Sigmoid colon (tissue), 7 donors: ENCODE results near the gene NTRK1. TPM values are rescaled to one million over a fixed set of nuclear protein-coding genes. Genes with fewer than 3 reads are reported as not detected.
A peak's percentile ranks its signal among the peaks of the same experiment; 100 is the strongest.

Source experiments
- DNase-seq: peaks from one replicate; pipeline ENCODE4 v3.0.0-alpha.2; 2019
- H3K27ac ChIP-seq, 4 donors: fragments of 200-600 bp; sonication (generic); one replicate each; pipeline ENCODE4 v1.5.1; 2016 to 2019; ENCODE audit warnings: mild to moderate bottlenecking in 1 of 4
- H3K27me3 ChIP-seq, 3 donors: fragments of 200-600 bp; sonication (generic); one replicate each; pipeline ENCODE4 v1.5.1; 2019; ENCODE audit warnings: mild to moderate bottlenecking in 1 of 3
- H3K36me3 ChIP-seq, 4 donors: fragments of 200-600 bp; sonication (generic); one replicate each; pipeline ENCODE4 v1.5.1; 2016 to 2019
- H3K4me1 ChIP-seq, 4 donors: fragments of 200-600 bp; sonication (generic); one replicate each; pipeline ENCODE4 v1.5.1; 2017 to 2019
- H3K4me3 ChIP-seq, 4 donors: fragments of 200-600 bp; sonication (generic); one replicate each; pipeline ENCODE4 v1.5.1; 2017 to 2019; ENCODE audit warnings: mild to moderate bottlenecking in 2 of 4, moderate library complexity in 1 of 4
- H3K9me3 ChIP-seq, 4 donors: fragments of 200-600 bp in 3 of 4; sonication (generic) in 3 of 4; one replicate each; pipeline versions ENCODE4 v1.5.1 to v1.6.1; 2013 to 2019
- CTCF ChIP-seq, 4 experiments: fragments of 450-650 bp in 3 of 4; fragments of 200-600 bp in 1 of 4; IDR thresholded peaks; one replicate each; pipeline ENCODE4 v1.5.1; 2016 to 2019; ENCODE audit warnings: antibody characterized with exemption in 4 of 4, mild to moderate bottlenecking in 3 of 4, moderate library complexity in 2 of 4
- EP300 ChIP-seq, 4 donors: sonication (generic); formaldehyde crosslinking; IDR thresholded peaks; one replicate each; pipeline ENCODE4 v1.6.1; 2017; ENCODE audit warnings: antibody characterized with exemption in 4 of 4
- POLR2A ChIP-seq, 2 donors: fragments of 450-650 bp; IDR thresholded peaks; one replicate each; pipeline ENCODE4 v1.6.1; 2016; ENCODE audit warnings: antibody characterized with exemption in 2 of 2, mild to moderate bottlenecking in 2 of 2, moderate library complexity in 2 of 2
- POLR2AphosphoS5 ChIP-seq, 4 donors: sonication (generic); formaldehyde crosslinking; IDR thresholded peaks; one replicate each; pipeline ENCODE4 v1.6.1; 2017; ENCODE audit warnings: antibody characterized with exemption in 4 of 4
- WGBS, 2 donors: extraction: QIAGEN DNeasy Blood & Tissue Kit; methylation state at CpG; one replicate each; pipeline ENCODE4 v1.1.7; 2013; 5-methylcytosine and 5-hydroxymethylcytosine counted together
- intact Hi-C: fragments of 100-400 bp; cut with DNase I; formaldehyde crosslinking; loops from one replicate; pipeline ENCODE4 v1.15.1; 2023
- polyA plus RNA-seq, 3 donors: library from polyadenylated mRNA; stranded (reverse); fragments of 200-250 nt; gene quantifications; one replicate each; pipeline ENCODE4 v1.2.3, GENCODE V29; 2013
- total RNA-seq, 4 donors: library from RNA; depleted of rRNA; stranded (reverse); fragments of >200 nt; gene quantifications; one replicate each; pipeline ENCODE4 v1.1.0, GENCODE V29; 2016
- donor health status: healthy with polysubstance abuse.
- donor health status: Bipolar disorder and iron deficiency.
- donor health status: healthy.

NTRK1 gene
- total and polyA plus RNA-seq, 7 donors: 0.42 to 4.9 (median 2.0) TPM; not detected in 1

- TF ChIP-seq EP300 (IDR thresholded peaks at IDR 0.05): no peak
- TF ChIP-seq CTCF (IDR thresholded peaks at IDR 0.05): no peak
- peak in 1 of 2 donors; percentile 30 for TF ChIP-seq POLR2A (IDR thresholded peaks at IDR 0.05)
- TF ChIP-seq POLR2AphosphoS5 (IDR thresholded peaks at IDR 0.05): peak in 3 of 4 donors; percentile 31 to 45 (median 36)
- Histone ChIP-seq H3K9me3 (no peaks in the 10 kb centered on the region), H3K27ac (peak within 1 kb of the TSS; percentile 57 to 72 (median 61)), H3K36me3 (no peaks in the 10 kb centered on the region), H3K4me3 (peak within 1 kb of the TSS in 3 of 4 donors; percentile 22 to 36 (median 30)), H3K4me1 (peaks cover 0 to 17% (median 13%) of the 10 kb centered on the region in 4 donors), H3K27me3 (peaks cover 0 to 16% (median 0%) of the 10 kb centered on the region in 3 donors)
- WGBS, 2 donors: 41 to 69% methylated on average over 10 of the region's 10 CpGs
- intact Hi-C loops: no loop called here
- DNase-seq: peak; percentile 78
These were observed 43.9 kb upstream of the NTRK1 start, which contains the start of gene SH2D2A for GRCh38 chr1:156816561-156817328. Gene SH2D2A, minus strand, starts transcription at chr1:156816848. Its CDS starts 140 bp downstream, at chr1:156816708.

- 75 to 77% methylated on average over 4 of the region's 4 CpGs for WGBS, 2 donors
- no peak overlapping the region for H3K4me3 ChIP-seq
- no peak for DNase-seq
- H3K4me1 ChIP-seq: no peaks in the 10 kb centered on the region
- H3K27me3 ChIP-seq: no peaks in the 10 kb centered on the region
- H3K27ac ChIP-seq: no peak overlapping the region
- intact Hi-C loops: no loop called here
- H3K36me3 ChIP-seq: no peaks in the 10 kb centered on the region
- H3K9me3 ChIP-seq: no peaks in the 10 kb centered on the region
- no peak for TF ChIP-seq CTCF (IDR thresholded peaks at IDR 0.05)
- TF ChIP-seq POLR2A (IDR thresholded peaks at IDR 0.05): no peak
These were observed 38.9 kb upstream of the NTRK1 start for GRCh38 chr1:156821801-156822200.

GRCh38 chr1:156822680-156823079, 38.0 kb upstream of the NTRK1 start:
- WGBS, 2 donors: 55 to 75% methylated on average over 1 of the region's 1 CpG
- H3K4me1 ChIP-seq: no peaks in the 10 kb centered on the region
- DNase-seq: no peak
- TF ChIP-seq POLR2A (IDR thresholded peaks at IDR 0.05): no peak
- TF ChIP-seq EP300 (IDR thresholded peaks at IDR 0.05): no peak
- no peak for TF ChIP-seq POLR2AphosphoS5 (IDR thresholded peaks at IDR 0.05)
- no peak for TF ChIP-seq CTCF (IDR thresholded peaks at IDR 0.05)
- no peaks in the 10 kb centered on the region for H3K9me3 ChIP-seq
- intact Hi-C loops: no loop called here
- H3K4me3 ChIP-seq: no peak overlapping the region
- H3K27ac ChIP-seq: no peak overlapping the region
- no peaks in the 10 kb centered on the region for H3K27me3 ChIP-seq
- H3K36me3 ChIP-seq: no peaks in the 10 kb centered on the region

GRCh38 chr1:156823210-156823790, 37.4 kb upstream of the NTRK1 start:
- TF ChIP-seq POLR2AphosphoS5 (IDR thresholded peaks at IDR 0.05): no peak
- TF ChIP-seq CTCF (IDR thresholded peaks at IDR 0.05): no peak
- no peak for TF ChIP-seq EP300 (IDR thresholded peaks at IDR 0.05)
- no peak for TF ChIP-seq POLR2A (IDR thresholded peaks at IDR 0.05)
- WGBS, 2 donors: 88 to 91% methylated on average over 5 of the region's 5 CpGs

More at GRCh38 chr1:156823210-156823790, 37.4 kb upstream of the NTRK1 start:
- no peak for DNase-seq
- Histone ChIP-seq H3K27ac (no peak overlapping the region), H3K27me3 (no peaks in the 10 kb centered on the region), H3K9me3 (no peaks in the 10 kb centered on the region), H3K4me3 (no peak overlapping the region), H3K36me3 (no peaks in the 10 kb centered on the region), H3K4me1 (no peaks in the 10 kb centered on the region)
- intact Hi-C loops: no loop called here
